GM18520 (cell line): ENCODE measurements around the gene CLCN2.

Experiments
- ATAC-seq: cut with Tn5 transposase; IDR thresholded peaks from one replicate; pipeline ENCODE4 v1.9.1; 2021; ENCODE audit not compliant: unreplicated experiment

Gene CLCN2

DNA sequence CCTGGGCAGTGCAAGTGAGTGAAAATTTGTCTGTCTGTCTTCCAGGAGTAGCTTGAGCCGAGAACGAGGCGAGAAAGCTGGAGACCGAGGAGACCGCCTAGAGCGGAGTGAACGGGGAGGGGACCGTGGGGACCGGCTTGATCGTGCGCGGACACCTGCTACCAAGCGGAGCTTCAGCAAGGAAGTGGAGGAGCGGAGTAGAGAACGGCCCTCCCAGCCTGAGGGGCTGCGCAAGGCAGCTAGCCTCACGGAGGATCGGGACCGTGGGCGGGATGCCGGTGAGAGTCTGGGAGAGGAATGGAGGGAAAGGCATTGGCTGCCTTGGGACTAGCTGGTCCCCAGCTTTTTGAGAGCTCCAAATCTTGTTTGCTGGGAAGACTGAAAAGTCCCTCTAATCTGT lies 34.2 kb downstream of the CLCN2 start:
- no peak for ATAC-seq

GRCh38 chr3:184325715-184326369 lies 35.6 kb downstream of the CLCN2 start:
- no peak for ATAC-seq

DNA sequence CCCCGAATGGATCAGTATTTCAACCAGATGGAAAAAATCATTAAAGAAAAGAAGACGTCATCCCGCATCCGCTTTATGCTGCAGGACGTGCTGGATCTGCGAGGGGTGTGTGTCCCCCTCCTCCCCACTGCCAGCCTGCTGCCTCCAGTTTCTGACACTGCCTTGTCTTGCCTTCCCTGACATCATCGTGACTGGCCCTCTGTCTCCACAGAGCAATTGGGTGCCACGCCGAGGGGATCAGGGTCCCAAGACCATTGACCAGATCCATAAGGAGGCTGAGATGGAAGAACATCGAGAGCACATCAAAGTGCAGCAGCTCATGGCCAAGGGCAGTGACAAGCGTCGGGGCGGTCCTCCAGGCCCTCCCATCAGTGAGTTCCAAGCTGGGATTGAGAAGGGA lies 36.1 kb downstream of the CLCN2 start:
- no peak for ATAC-seq

GRCh38 chr3:184323696-184324095 lies 37.7 kb downstream of the CLCN2 start:
- no peak for ATAC-seq

- no peak for ATAC-seq
Measured at GRCh38 chr3:184322731-184323487, 38.5 kb downstream of the CLCN2 start.

- no peak for ATAC-seq
Measured at GRCh38 chr3:184321666-184322065, 39.7 kb downstream of the CLCN2 start.

- ATAC-seq = no peak
Measured at GRCh38 chr3:184320104-184320445, 41.3 kb downstream of the CLCN2 start.

GRCh38 chr3:184317201-184317600 lies 44.2 kb downstream of the CLCN2 start:
- no peak for ATAC-seq

GRCh38 chr3:184316792-184317191 lies 44.6 kb downstream of the CLCN2 start:
- ATAC-seq = no peak

GRCh38 chr3:184315871-184316661 lies 45.3 kb downstream of the CLCN2 start:
- ATAC-seq = no peak

GRCh38 chr3:184315543-184315867 lies 45.9 kb downstream of the CLCN2 start:
- no peak for ATAC-seq

GRCh38 chr3:184314700-184315542 lies 46.5 kb downstream of the CLCN2 start:
- peak; percentile 25 for ATAC-seq

- peak; percentile 80 for ATAC-seq
Measured at GRCh38 chr3:184314363-184314699, 47.1 kb downstream of the CLCN2 start, which contains the start of gene EIF4G1. Gene EIF4G1, plus strand, starts transcription at chr3:184314606. Its CDS starts 1,191 bp downstream, at chr3:184315797.

- no peak for ATAC-seq
Measured at GRCh38 chr3:184311633-184312032, 49.8 kb downstream of the CLCN2 start.

DNA sequence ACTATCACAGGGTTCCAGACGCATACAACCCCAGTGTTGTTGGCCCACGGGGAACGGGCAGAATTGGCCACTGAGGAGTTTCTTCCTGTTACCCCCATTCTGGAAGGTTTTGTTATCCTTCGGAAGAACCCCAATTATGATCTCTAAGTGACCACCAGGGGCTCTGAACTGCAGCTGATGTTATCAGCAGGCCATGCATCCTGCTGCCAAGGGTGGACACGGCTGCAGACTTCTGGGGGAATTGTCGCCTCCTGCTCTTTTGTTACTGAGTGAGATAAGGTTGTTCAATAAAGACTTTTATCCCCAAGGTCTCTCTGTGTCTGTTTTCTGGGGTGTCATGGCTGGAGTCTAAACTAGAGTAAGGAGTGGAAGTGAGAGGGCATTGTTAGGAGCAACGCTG lies 52.7 kb downstream of the CLCN2 start:
- no peak for ATAC-seq

GRCh38 chr3:184307915-184308314 lies 53.5 kb downstream of the CLCN2 start:
- no peak for ATAC-seq

DNA sequence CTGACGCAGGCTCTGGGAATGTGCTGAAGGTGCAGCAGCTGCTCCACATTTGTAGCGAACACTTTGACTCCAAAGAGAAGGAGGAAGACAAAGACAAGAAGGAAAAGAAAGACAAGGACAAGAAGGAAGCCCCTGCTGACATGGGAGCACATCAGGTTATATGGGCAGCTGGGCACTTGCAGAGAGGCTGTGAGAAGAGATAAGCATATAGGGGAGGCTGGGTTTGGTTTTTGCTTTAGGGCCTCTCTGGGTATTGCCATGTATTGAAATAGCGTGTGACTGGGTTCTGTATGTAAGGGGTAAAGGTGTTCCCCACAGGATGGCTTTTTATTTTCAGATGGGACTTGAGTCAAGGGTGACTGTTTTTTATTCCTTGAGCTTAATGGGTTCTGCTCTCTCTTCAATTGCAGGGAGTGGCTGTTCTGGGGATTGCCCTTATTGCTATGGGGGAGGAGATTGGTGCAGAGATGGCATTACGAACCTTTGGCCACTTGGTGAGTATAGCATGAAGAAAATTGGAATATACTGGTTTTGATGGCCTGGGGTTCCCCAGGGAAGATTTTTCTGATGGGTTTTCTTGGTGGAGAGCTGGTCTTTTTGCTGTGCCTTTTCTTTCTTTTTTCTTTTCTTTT lies 54.9 kb downstream of the CLCN2 start:
- ATAC-seq = no peak

DNA sequence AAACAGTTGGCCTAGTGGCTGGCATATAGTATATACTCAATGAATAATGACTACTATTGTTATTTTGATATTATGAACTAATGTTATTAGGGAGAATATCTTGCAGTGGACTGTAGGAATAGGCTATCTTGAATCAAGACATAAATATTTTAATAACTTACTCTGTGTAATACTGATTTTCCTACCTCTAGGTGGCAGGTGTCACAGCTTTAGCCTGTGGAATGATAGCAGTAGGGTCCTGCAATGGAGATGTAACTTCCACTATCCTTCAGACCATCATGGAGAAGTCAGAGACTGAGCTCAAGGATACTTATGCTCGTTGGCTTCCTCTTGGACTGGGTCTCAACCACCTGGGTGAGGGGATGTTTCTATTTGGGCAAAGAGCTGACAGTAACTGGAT lies 55.8 kb downstream of the CLCN2 start:
- no peak for ATAC-seq

- ATAC-seq = no peak
Measured at GRCh38 chr3:184300378-184300720, 61.1 kb downstream of the CLCN2 start.

GRCh38 chr3:184299488-184300377 lies 61.7 kb downstream of the CLCN2 start:
- no peak for ATAC-seq
